ENCODE data around the gene ING1. TPM values are rescaled to one million over a fixed set of nuclear protein-coding genes. Genes with fewer than 3 reads are reported as not detected.

ING1 gene
- total RNA-seq, 4 donors from 2014 or later = 6.3 to 15.4 (median 8.7) TPM

GRCh38 chr13:110680852-110681251, 32.6 kb upstream of the ING1 start:
- peaks cover 9 to 92% (median 17%) of the 10 kb centered on the region in 3 donors for H3K36me3 ChIP-seq
- 73 to 86% methylated on average over 1 to 5 of the region's 7 CpGs for WGBS, 2 donors
- intact Hi-C loops (cut with DNase I) = no loop called here
- DNase-seq = no peak
- no peak overlapping the region for H3K27ac ChIP-seq
- no peaks in the 10 kb centered on the region for H3K4me1 ChIP-seq
- no peaks in the 10 kb centered on the region for H3K9me3 ChIP-seq
- TF ChIP-seq POLR2A (IDR thresholded peaks at IDR 0.05) (no peak), CTCF (IDR thresholded peaks at IDR 0.05) (peak in 3 of 6 experiments; percentile 8 to 21 (median 11))
- H3K27me3 ChIP-seq = no peaks in the 10 kb centered on the region
- H3K4me3 ChIP-seq = no peak overlapping the region

- TF ChIP-seq CTCF (IDR thresholded peaks at IDR 0.05) (no peak), POLR2A (IDR thresholded peaks at IDR 0.05) (no peak)
- no peak for DNase-seq
Observed at GRCh38 chr13:110681868-110682550, 31.5 kb upstream of the ING1 start.

GRCh38 chr13:110682746-110683145, 30.8 kb upstream of the ING1 start:
- Histone ChIP-seq H3K36me3 (peaks cover 9 to 96% (median 22%) of the 10 kb centered on the region in 3 donors), H3K9me3 (no peaks in the 10 kb centered on the region), H3K27ac (no peak overlapping the region), H3K4me3 (no peak overlapping the region), H3K27me3 (no peaks in the 10 kb centered on the region), H3K4me1 (no peaks in the 10 kb centered on the region)
- TF ChIP-seq POLR2A (IDR thresholded peaks at IDR 0.05) (no peak), CTCF (IDR thresholded peaks at IDR 0.05) (no peak)
- intact Hi-C loops (cut with DNase I) = no loop called here
- DNase-seq = no peak
- 91 to 92% methylated on average over 12 of the region's 12 CpGs for WGBS, 2 donors

More at GRCh38 chr13:110681868-110682550, 31.5 kb upstream of the ING1 start:
- 83 to 84% methylated on average over 14 to 15 of the region's 15 CpGs for WGBS, 2 donors
- no peaks in the 10 kb centered on the region for H3K4me1 ChIP-seq
- intact Hi-C loops (cut with DNase I) = no loop called here
- no peak overlapping the region for H3K27ac ChIP-seq
- H3K27me3 ChIP-seq = no peaks in the 10 kb centered on the region
- no peak overlapping the region for H3K4me3 ChIP-seq
- H3K36me3 ChIP-seq = peaks cover 9 to 92% (median 21%) of the 10 kb centered on the region in 3 donors
- H3K9me3 ChIP-seq = no peaks in the 10 kb centered on the region

GRCh38 chr13:110683203-110683883, 30.2 kb upstream of the ING1 start:
- no peaks in the 10 kb centered on the region for H3K4me1 ChIP-seq
- H3K36me3 ChIP-seq = peaks cover 9 to 96% (median 26%) of the 10 kb centered on the region in 3 donors
- no peak overlapping the region for H3K4me3 ChIP-seq
- no peaks in the 10 kb centered on the region for H3K27me3 ChIP-seq
- H3K9me3 ChIP-seq = no peaks in the 10 kb centered on the region
- H3K27ac ChIP-seq = no peak overlapping the region
- intact Hi-C loops (cut with DNase I) = no loop called here
- TF ChIP-seq CTCF (IDR thresholded peaks at IDR 0.05) (peak in 3 of 6 experiments; percentile 46 to 59 (median 58)), POLR2A (IDR thresholded peaks at IDR 0.05) (no peak)
- WGBS, 2 donors = 71 to 76% methylated on average over 5 of the region's 5 CpGs
- DNase-seq = no peak

- Histone ChIP-seq H3K4me3 (no peak overlapping the region), H3K9me3 (no peaks in the 10 kb centered on the region), H3K27ac (no peak overlapping the region), H3K36me3 (peaks cover 9 to 96% (median 26%) of the 10 kb centered on the region in 3 donors), H3K4me1 (no peaks in the 10 kb centered on the region), H3K27me3 (no peaks in the 10 kb centered on the region)
- 89% methylated on average over 5 of the region's 5 CpGs for WGBS, 2 donors
- intact Hi-C loops (cut with DNase I) = no loop called here
- DNase-seq = no peak
- TF ChIP-seq CTCF (IDR thresholded peaks at IDR 0.05) = no peak
- no peak for TF ChIP-seq POLR2A (IDR thresholded peaks at IDR 0.05)
Observed at GRCh38 chr13:110683921-110684320, 29.6 kb upstream of the ING1 start.

All from esophagus squamous epithelium (tissue), 5 donors.